ENCODE results near the gene MYL5. TPM values are rescaled to one million over a fixed set of nuclear protein-coding genes. Genes with fewer than 3 reads are reported as not detected.

Gene MYL5
- total RNA-seq, 4 donors from 2014 or later = 4.6 to 9.9 TPM; not detected in 2

DNA sequence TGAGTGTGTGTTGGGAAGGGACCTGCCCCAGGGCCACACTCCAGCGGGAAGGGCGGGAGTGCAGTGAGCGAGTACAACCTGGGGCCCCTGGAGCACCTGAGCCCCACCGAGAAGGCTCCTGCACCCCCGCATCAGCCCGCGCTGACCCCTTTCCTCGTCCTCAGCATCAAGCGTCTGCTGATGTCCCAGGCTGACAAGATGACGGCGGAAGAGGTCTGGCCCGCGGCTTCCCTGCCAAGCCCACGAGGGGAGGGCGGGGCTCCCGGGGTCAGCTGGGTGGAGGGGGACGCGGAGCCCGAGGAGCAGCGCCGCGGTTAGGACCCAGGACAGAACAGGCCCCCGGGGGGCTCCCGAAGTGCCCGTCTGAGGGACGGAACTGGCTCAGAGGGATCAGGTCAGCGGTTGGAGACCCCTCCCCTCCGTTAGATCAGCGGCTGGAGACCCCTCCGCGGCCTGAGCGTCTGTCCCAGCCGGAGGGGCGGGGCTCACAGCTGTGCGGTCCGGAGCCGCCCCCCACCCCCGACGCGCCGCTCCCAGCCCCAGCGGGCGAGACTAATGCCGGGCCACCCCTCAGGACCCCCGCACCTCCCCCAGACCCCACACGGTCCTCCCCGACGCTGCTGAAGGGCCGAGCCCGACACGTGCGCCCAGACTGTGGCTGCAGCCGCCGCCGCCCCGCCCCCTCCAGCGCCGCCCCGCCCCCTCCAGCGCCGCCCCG, 6.7 kb downstream of the MYL5 start:
- peak; percentile 53 to 63 for DNase-seq
- TF ChIP-seq, protein P1, sequence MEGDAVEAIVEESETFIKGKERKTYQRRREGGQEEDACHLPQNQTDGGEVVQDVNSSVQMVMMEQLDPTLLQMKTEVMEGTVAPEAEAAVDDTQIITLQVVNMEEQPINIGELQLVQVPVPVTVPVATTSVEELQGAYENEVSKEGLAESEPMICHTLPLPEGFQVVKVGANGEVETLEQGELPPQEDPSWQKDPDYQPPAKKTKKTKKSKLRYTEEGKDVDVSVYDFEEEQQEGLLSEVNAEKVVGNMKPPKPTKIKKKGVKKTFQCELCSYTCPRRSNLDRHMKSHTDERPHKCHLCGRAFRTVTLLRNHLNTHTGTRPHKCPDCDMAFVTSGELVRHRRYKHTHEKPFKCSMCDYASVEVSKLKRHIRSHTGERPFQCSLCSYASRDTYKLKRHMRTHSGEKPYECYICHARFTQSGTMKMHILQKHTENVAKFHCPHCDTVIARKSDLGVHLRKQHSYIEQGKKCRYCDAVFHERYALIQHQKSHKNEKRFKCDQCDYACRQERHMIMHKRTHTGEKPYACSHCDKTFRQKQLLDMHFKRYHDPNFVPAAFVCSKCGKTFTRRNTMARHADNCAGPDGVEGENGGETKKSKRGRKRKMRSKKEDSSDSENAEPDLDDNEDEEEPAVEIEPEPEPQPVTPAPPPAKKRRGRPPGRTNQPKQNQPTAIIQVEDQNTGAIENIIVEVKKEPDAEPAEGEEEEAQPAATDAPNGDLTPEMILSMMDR (IDR thresholded peaks at IDR 0.05) = no peak
- no peak for TF ChIP-seq POLR2A (IDR thresholded peaks at IDR 0.05)
- intact Hi-C loops (cut with DNase I; ENCODE audit: low total_unique reads) = no loop called here
- no peaks in the 10 kb centered on the region for H3K9me3 ChIP-seq
- peak overlapping the region; percentile 39 for H3K4me3 ChIP-seq
- H3K36me3 ChIP-seq = no peaks in the 10 kb centered on the region
- no peaks in the 10 kb centered on the region for H3K27me3 ChIP-seq
- H3K27ac ChIP-seq = no peak overlapping the region
- peaks cover 0 to 6% of the 10 kb centered on the region in 2 donors for H3K4me1 ChIP-seq

DNA sequence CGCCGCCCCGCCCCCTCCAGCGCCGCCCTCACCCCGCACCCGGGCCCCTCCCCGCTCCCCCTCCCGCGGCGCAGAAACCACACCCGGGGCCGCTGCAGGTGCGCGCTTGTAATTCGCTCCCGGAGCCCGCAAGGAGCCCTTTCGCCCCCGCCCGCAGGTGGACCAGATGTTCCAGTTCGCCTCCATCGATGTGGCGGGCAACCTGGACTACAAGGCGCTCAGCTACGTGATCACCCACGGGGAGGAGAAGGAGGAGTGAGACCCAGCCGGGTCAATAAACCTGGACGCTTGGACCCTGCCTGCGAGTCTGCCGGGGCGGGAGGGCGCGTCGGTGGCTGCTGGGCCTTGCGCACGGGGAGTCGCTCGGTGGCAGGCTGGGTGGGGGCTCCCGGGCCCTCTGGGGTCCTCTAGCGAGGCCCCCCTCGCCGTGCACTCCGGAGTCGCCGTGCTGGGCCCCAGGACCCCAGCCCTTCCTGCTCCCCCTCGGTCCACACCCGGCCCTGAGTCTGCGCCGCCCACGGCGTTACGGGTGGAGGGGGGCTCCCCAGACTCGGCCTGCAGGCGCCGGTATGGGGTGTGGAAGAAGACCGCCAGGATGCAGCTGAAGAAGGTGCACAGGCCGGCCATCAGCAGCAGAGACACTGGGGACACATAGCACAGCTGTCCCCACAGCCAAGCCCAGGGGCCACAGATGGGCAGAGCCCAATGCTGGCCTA, 7.6 kb downstream of the MYL5 start:
- H3K4me3 ChIP-seq = peak overlapping the region in 1 of 2 donors; percentile 20
- intact Hi-C loops (cut with DNase I; ENCODE audit: low total_unique reads) = no loop called here
- no peaks in the 10 kb centered on the region for H3K27me3 ChIP-seq
- no peaks in the 10 kb centered on the region for H3K36me3 ChIP-seq
- no peak for TF ChIP-seq POLR2A (IDR thresholded peaks at IDR 0.05)
- TF ChIP-seq, protein P1 (IDR thresholded peaks at IDR 0.05) = no peak
- no peaks in the 10 kb centered on the region for H3K9me3 ChIP-seq
- peaks cover 0 to 11% of the 10 kb centered on the region in 2 donors for H3K4me1 ChIP-seq
- no peak overlapping the region for H3K27ac ChIP-seq
- DNase-seq = no peak

DNA sequence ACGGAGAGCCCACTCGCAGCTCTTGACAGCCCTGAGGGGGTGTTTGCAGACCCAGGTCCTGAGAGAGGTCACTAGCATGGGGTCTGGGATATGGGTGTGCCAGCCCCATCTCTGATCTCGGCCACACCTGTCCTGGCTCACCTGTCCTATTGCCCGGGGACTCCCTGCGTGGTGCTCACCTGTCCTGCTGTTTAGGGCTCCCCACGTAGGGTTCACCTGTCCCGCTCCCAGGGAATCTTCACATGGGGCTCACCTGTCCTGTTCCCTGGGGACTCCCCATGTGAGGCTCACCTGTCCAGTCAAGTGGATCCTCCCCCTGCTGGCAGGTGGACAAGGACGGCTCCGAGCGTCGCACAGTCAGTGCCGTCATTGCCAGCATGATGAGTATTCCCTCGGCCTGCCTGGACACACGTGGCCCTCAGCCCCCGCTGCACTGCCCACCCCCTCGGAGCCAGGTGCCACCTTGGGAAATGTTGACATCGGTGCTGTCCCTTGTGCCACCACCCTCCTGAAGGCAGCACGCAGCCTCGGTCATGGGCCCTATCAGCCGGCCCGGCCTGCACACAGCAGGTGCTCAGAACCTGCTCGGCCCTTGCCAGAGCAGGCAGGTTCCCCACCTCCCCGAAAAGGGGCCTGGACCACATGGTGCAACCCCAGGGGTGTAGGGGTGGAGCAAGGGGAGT, 8.3 kb downstream of the MYL5 start:
- Histone ChIP-seq H3K4me3 (no peak overlapping the region), H3K36me3 (no peaks in the 10 kb centered on the region), H3K9me3 (no peaks in the 10 kb centered on the region), H3K27me3 (no peaks in the 10 kb centered on the region), H3K27ac (no peak overlapping the region), H3K4me1 (peaks cover 0 to 17% of the 10 kb centered on the region in 2 donors)
- no peak for DNase-seq
- intact Hi-C loops (cut with DNase I; ENCODE audit: low total_unique reads) = no loop called here
- no peak for TF ChIP-seq POLR2A (IDR thresholded peaks at IDR 0.05)
- TF ChIP-seq, protein P1 (IDR thresholded peaks at IDR 0.05) = no peak

DNA sequence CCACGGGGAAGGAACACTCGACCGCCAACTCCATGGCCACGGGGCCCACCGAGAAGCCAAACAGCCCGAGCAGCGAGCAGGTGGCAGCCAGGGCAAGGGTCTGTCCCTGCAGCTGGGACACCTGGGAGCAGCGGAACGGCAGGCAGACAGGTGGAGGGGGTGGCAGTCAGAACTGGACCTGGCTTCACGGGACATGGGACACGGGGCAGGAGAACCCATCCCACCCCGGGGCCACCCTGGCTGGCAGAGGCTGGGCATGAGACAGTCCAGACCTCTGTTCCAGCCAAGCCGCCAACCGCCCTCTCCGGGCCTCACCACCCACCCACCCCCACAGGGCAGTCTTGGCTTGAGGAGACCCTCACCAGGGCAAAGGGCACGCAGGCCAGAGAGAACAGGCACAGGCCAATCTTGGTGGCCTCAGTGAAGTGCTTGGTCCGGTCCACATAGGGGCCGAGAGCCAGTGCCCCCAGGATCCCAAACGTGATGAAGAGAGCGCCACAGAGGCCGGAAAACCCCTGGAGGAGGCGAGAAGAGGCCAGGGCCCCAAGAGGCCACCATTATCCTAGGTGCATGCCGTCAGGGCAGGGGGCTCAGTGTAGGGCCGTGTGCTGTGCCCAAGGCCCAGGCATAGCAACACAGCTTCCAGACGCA, 9.0 kb downstream of the MYL5 start:
- H3K27me3 ChIP-seq = no peaks in the 10 kb centered on the region
- peaks cover 0 to 17% of the 10 kb centered on the region in 2 donors for H3K4me1 ChIP-seq
- H3K4me3 ChIP-seq = no peak overlapping the region
- no peak overlapping the region for H3K27ac ChIP-seq
- no peaks in the 10 kb centered on the region for H3K36me3 ChIP-seq
- no peak for TF ChIP-seq POLR2A (IDR thresholded peaks at IDR 0.05)
- TF ChIP-seq, protein P1 (IDR thresholded peaks at IDR 0.05) = no peak
- intact Hi-C loops (cut with DNase I; ENCODE audit: low total_unique reads) = no loop called here
- no peak for DNase-seq
- H3K9me3 ChIP-seq = no peaks in the 10 kb centered on the region
